Fibroblast of villous mesenchyme (primary cell): ENCODE data around the gene ADAM15. TPM values are rescaled to one million over a fixed set of nuclear protein-coding genes. Genes with fewer than 3 reads are reported as not detected.
A peak's percentile ranks its signal among the peaks of the same experiment; 100 is the strongest.

Experiments used
- DNase-seq: peaks from one replicate; pipeline ENCODE4 v3.0.0-alpha.2; 2010; ENCODE audit warnings: low read depth
- H3K4me3 ChIP-seq: 2 replicates; pipeline ENCODE4 v1.5.1; 2011; ENCODE audit warnings: low read depth, mild to moderate bottlenecking, low read length
- CTCF ChIP-seq: IDR thresholded peaks from 2 replicates; pipeline ENCODE4 v1.5.1; 2012; ENCODE audit warnings: low read depth, mild to moderate bottlenecking, low read length; ENCODE audit not compliant: insufficient read depth
- total RNA-seq: library from RNA; depleted of rRNA; stranded (reverse); fragments of >200 nt; gene quantifications from 2 replicates; pipeline ENCODE4 v1.2.3, GENCODE V29; 2012

ADAM15 gene
- total RNA-seq, 1 donor = 49.2 TPM

DNA sequence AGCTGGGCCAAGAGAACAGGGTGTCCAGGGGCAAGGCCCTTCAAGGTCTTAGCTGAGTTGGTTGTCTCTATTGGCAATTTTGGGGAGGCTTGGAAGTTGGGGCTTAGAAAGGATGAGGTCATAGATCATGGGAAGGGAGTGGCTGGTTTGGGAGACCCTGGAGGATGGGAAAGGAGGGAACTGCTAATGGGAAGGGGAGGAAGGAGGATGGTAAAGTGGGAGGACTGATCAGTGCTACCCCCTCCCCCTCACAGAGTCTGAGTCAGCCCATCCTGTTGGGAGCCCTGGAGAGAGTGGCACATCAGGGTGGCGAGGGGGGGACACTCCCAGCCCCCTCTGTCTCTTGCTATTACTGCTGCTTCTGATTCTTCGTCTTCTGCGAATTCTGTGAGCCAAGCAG lies 17.5 kb downstream of the ADAM15 start:
- no peak overlapping the region for H3K4me3 ChIP-seq
- TF ChIP-seq CTCF = no peak
- no peak for DNase-seq

GRCh38 chr1:155069551-155070157 lies 18.5 kb downstream of the ADAM15 start:
- DNase-seq = no peak
- H3K4me3 ChIP-seq = no peak overlapping the region
- TF ChIP-seq CTCF = no peak

- DNase-seq = no peak
- H3K4me3 ChIP-seq = peak overlapping the region; percentile 57
- no peak for TF ChIP-seq CTCF
Measured at GRCh38 chr1:155070158-155070621, 19.1 kb downstream of the ADAM15 start.

DNA sequence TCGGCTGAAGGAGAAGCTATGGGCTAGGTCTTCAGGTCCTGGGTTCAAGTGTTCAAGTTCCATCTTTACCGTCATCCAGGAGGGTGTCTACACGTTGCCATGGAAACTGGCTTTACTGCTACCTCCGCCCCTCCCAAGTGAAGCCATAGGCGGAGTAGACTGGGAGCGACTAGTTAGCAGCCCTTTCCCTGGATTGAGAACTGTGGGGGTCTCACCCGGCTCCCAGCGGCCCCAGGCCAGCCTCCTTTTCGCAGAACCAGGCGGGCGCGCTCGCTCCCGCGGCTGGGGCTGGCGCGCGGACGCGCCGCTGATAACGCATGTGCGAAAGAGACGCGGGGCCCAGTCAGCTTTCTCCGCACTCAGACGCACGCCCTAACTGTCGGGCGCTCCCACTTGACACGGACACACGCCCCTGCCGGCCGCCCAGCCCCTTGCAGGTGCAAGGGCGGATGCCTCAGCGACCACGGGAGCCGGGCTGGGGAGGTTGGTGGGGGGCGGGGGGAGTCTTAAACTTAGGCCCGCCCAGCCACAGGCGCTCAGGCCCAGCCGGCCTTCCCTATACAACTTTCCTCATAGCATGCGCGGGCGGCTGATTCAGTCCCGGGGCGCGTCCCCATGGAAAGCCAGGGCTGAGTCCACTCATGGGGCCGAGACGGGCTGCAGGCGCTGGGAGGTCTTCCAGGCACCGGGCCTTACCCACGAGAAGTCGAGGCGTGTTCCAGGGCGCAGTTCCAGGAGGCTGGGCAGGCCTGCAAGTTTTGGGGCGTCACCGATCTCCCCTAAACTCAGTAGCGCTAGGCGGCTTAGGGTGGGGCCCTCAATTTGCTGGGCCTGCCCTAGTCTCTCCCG lies 19.8 kb downstream of the ADAM15 start:
- peak; percentile 75 for DNase-seq
- H3K4me3 ChIP-seq = peak overlapping the region; percentile 57
- peak; percentile 45 for TF ChIP-seq CTCF

DNA sequence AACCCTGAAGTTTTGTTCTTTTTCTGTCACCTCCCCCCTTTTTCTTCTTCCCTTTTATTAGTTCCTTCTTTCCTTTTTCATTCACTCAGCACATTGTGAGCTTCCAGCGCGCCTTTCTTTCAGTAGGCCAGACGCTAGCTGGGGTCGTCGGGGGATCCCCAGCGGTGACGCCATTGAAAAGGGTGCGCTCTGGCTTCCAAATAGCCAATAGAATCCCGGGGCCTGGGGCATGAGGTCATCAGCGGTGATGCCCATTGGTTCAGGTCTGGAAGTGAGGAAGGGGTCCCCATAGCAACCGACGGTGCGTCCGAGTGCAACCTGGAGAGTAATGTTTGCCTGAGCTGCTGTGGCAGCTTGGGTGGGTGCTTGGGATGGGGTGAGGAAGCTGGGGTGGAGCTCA lies 20.6 kb downstream of the ADAM15 start:
- DNase-seq = no peak

More for the DNA sequence above, 20.6 kb downstream of the ADAM15 start:
- H3K4me3 ChIP-seq = no peak overlapping the region
- no peak for TF ChIP-seq CTCF
